GM21723 (cell line): ENCODE measurements around the gene SRSF2.
"Not testable (repeated sequence)": the region's sequence is repeated elsewhere in the genome, so short reads cannot be mapped to it uniquely, and the experiment has no call there.

Experiments
- ATAC-seq: cut with Tn5 transposase; IDR thresholded peaks from one replicate; pipeline ENCODE4 v1.9.1; 2021; ENCODE audit warnings: mild to moderate bottlenecking, moderate library complexity; ENCODE audit not compliant: unreplicated experiment

SRSF2 gene

DNA sequence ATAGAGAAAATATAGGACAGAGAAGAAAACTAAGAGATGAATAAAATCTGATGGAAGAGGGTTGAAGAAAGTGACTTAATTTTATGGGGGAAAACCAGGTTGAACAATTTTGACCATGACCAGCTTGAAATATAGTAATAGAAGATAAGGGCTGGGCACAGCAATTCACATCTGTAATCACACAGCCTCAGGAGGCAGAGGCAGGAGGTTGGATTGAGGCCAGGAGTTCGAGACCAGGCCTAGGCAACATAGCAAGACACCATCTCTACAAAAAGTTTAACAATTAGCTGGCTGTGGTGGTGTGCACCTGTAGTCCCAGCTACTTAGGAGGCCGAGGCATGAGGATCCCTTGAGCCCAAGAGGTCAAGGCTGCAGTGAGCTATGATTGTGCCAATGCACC, 35.1 kb downstream of the SRSF2 start:
- no peak for ATAC-seq

DNA sequence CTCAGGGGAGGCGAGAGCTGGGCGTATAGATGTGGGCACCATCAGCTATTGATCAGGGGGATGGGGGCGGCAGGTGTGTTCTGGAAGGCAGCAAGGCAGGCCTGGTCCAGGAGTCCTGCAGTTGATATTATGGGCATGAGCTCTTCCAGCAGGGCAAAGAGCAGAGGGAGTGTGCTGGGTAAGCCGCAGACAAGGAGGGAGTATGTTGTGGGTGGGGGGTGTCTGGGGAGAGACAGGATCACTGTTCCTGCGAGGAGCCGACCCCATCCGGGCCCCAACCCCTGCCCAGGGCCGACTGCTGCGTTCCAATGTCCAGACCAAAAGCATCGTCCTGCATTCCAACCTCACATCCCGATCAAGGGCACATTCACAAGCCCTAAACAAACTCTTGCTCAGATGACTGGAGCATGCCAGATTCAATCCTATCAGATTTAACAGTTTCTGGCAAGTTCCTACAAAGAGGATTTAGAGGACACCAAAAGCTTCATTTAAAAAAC, 35.6 kb downstream of the SRSF2 start:
- ATAC-seq = no peak

DNA sequence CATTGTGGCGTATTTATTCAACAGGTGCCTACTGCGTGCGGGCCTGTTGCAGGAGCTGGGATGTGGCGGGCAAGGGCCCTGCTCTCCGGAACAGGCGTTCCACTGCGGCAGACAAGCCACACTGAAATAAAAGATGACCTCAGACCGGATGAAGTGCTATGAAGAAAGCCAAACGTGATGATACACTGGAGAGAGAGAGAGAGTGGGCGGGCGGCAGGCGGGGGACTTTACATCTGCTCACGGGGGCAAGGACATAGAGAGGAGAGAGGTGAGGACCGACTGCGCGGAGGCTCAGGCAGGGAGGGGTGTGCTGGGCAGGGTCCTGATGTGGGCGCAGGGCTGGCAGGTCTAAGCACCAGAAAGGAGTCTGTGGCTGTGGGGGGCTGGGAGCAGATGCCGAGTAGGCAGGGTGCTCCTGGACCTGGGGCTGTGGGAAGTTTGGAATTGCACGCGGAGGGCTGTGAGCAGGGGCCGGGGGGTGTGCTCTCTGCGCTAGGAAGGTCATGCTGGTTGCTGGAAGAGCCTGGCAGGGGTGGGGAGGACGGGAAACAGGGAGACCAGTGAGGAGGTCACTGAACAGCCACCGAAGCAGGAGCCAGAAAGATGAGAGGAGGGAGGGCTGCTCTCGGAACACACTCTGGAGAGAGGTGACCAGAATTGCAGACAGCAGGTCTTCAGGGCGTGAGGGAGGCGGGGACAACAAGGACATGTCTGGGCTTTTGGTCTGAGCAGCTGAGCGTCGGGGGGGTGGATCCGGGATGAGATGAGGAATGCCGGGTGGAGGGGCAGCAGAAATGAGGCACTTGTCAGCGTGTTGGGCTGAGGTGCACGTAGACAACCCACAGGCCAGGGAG, 36.3 kb downstream of the SRSF2 start:
- ATAC-seq = no peak

DNA sequence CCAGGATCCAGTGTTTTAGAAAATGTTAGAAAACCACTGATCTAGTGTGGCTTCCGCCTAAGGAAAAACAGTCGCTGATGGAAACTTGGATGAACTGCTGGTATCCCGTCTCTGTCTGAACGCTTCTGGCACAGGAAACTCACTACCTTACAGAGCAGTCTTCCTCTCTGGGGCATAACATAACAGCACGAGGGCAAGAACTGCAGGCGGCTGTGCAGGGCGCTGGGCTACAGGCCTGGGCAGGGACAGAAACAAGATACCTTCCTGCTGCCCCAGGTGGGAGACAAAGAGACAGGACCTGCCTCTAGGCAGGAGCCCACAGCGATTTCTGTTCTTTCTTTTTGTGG, 36.9 kb downstream of the SRSF2 start:
- no peak for ATAC-seq

GRCh38 chr17:76698466-76698977, 38.6 kb downstream of the SRSF2 start:
- not testable (repeated sequence) for ATAC-seq

DNA sequence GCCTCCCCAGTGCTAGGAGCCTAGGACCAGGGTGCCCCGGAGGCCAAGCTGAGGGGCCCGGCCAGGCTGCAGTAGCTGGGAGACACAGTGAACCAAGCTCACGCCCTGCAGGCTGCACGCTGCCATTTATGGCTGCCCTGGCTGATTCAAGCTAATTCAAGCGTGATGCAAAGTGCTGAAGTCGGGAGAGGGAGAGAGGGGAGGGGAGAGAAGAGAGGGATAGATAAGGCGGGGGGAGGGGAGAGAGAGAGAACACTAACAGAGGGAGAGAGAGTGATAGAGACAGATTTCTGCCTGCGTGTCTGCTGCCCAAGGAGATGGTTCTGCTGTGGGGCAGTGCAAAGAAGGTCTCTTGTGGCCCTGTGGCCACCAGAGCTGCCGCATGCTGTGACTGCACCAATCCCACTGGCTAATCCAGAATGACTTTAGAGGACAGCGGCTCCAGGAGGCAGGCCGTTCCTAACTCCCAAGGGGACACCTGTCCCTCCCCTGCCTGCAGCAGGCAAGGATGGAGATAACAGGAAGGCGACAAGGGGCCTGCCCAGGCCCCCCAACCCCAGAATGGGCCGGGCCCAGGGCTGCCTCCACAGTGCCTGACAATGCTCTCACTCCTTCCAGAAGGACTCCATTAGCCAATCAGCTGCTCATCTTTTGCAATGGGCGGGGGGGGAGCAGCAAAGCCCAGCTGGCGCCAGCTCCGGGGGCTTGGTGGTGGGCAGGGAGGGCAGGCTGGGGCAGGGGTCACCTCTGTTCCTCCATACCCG, 39.2 kb downstream of the SRSF2 start:
- no peak for ATAC-seq

GRCh38 chr17:76696763-76697701, 40.1 kb downstream of the SRSF2 start:
- ATAC-seq = no peak

DNA sequence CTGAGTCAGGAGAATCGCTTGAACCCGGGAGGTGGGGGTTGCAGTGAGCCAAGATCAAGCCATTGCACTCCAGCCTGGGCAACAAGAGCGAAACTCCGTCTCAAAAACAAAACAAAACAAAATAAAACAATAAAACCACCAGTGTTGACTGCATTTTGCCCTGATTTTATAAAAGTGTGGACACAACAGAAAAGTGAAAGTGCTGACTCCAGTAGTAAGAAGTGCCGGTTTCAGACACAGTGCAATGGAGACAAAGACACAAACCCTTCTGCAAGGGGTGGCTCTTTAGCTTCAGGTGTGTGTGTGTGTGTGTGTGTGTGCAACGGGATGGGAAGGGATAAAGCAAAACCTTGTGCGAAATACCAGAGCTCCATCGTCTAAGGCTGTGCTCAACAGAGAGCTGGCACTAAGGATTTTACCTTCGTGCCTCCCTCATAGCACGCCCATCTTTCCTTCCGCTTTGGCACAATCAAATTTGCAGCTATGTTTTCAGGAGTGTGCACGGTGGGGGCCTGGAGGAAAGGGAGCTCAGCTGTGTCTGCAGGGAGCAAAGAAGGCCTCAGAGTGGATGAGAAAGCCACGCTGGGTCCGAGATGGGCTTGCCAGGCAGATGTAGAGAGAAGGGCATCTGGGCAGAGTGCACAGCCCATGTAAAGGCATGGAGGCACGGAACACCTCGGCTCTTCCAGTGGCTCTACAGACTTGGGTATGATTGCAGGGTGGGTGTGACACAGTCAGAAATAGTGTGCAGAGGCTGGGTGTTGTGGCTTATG, 41.9 kb downstream of the SRSF2 start:
- no peak for ATAC-seq

DNA sequence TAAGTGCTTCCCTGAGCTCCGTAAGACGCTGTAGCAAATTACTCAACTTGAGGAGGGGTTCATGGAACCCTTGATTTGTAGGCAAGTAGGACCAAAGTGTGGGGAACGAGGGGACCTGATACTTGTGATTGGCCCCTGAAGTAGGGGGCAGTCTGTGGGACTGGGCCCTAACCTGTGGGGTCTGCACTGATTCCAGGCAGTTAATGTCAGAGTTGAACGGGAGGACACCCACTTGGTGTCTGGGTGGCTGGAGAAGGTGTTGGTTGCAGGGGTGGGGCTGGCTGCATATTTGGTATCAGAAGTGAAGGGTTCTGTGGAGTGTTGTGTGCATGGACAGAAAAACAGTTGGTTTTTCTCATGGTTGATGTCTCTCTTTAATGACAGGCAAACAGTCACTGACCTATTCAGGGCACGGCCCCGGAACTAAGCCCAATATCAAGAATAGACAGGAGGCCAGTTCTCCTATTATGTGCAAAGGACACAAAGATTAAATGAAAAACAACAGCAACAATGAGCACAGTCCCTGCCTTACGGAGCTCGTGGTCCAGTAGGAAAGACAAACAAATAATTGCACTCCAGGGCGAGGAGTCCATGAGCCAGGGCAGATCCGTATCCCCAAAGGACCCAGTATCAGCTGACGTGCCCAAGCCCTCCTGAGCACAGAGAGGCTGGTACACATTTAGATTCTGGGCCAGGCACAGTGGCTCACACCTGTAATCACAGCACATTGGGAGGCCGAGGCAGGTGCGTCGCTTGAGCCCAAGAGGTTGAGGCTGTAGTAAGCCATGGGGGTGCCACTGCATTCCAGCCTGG, 45.5 kb downstream of the SRSF2 start:
- no peak for ATAC-seq

- no peak for ATAC-seq
Observed at GRCh38 chr17:76690596-76691280, 46.4 kb downstream of the SRSF2 start.

GRCh38 chr17:76689859-76690258, 47.3 kb downstream of the SRSF2 start:
- no peak for ATAC-seq

DNA sequence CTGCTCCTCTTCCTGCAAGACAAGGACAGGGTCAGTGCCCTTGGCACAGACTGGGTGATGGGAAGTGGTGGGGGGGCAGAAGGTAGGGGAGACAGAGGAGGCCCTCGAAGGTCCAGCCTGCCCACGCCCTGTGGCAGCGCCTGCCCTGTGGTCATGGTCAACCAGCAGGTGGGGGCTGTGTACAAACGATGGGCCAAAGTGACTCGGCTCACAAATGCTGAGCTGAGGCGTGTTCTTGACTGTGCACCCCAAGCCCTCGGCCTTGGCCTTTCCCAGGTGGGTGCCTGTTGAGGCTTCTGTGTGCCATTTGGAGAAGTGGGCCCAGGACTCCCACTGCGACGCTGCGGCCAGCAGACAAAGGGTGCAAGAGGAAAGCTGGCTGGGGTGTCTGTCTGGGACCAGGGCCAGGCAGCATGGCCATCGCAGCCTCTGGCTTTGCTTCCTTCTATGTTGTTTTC, 48.9 kb downstream of the SRSF2 start:
- no peak for ATAC-seq

DNA sequence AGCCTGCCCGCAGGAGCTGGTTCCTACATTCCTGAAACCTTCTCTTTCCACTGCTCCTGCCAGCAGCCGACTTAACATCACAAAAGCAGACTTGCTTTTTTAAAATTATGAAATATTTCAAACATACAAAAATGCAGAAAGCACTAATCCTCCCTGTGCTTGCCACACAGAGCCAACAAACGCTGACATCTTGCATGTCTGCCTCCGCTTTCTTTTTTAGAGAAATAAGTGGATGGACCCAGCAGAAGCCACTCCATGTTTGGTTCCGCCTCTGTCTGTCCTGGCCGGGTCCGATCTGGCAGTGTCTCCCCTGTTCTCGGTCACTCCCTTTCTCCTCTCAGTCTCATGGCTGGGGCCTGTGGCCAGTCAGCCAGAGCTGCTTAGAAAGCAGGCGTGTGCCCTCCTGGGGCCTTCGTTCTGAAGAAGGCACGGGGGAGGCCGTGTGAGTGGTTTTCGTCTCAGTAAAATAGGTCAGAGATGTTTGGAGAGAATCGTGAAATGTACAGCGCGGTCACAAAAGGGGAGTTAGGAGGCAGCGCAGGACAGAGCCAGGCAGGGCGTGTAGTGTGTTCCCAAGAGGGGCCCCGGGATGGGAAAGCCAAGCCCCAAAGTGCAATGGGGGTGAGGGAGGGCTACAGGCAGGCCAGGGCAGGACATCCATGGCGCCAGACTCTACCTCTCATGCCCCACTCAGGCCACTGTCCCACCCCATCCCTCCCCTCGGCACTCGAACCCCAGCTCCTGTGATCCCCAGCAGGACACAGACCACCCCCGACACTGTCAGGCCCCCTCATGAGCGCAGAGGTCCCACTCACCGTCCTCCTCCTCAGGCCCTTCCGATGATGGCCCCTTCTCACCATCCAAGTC, 49.6 kb downstream of the SRSF2 start:
- ATAC-seq = no peak

DNA sequence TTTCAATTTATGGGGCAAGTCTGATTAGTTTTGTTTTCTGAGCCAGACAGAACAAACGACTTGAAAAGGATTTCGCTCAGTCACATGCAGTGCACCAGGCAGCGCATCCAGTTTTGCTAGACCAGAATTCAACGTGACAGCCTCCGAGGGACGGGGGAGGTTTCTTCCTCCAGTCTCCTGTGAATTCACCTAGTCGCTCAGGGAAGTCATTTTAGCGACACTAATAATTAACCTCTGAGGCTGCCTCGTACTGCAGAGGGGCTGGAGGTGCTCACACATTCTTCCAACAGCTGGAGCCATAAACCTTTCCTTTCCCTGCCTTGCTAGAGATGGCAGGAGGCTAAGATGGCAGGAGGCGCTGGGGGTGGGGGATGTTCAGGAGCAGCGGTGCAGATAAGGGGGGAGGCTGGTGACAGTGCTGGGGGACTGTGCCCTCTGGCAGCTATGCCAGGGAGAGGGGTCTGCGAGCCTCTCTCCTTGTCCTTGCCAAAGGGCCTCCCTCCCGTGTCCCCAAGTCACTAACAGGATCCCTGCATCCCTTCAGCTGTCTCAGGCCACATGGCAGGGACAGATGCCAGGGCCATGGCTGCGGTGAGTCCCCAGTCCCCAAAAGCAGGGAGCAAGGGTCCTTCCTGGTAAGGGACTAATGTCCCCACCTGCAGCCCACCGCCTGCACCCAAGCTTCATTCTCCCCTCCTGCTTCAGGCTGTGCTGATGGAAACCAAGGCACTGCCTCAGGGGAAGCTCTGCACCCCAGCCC, 50.4 kb downstream of the SRSF2 start:
- ATAC-seq = no peak

DNA sequence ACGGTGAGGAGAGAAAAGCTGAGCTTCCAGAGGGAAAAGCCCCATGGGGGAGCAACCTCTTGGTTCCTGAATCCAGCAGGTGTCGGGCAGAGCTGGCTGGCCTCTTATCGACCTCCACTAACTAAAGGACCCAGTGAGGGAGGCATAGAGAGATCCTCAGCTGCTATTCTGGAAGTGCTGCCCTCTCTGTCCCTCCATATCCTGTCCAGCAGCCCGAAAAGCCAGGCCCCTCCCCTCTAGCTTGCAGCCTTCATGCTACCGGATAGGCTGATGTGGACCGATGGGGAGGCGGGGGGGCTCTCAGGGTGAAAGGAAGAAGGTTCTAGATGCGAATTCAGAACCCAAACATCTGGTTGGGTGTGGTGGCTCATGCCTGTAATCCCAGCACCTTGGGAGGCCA, 51.3 kb downstream of the SRSF2 start:
- no peak for ATAC-seq

- ATAC-seq = no peak
Observed at GRCh38 chr17:76685366-76685765, 51.8 kb downstream of the SRSF2 start.

- ATAC-seq = no peak
Observed at GRCh38 chr17:76684756-76685155, 52.4 kb downstream of the SRSF2 start.
